ENCODE results near the gene UBE3B.

UBE3B gene

DNA sequence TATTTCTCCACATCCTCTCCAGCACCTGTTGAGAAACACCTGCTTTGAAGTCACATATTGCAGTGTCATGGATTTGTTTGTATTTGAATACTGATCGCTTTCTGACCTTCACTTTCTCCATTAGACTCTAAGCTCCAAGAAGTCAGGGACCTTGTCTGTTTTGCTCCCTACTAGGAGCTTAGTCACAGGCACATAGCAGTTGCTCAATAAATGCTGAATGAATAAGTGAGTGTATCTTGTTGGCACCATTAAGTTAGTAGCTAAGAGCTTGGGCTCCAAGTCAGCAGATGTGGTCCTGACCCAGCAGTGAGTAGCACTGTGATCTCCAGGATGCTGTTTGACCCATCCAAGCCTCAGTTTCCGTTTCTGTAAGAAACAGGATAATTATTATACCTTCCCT lies 106.3 kb downstream of the UBE3B start:
- TF ChIP-seq, protein P1, sequence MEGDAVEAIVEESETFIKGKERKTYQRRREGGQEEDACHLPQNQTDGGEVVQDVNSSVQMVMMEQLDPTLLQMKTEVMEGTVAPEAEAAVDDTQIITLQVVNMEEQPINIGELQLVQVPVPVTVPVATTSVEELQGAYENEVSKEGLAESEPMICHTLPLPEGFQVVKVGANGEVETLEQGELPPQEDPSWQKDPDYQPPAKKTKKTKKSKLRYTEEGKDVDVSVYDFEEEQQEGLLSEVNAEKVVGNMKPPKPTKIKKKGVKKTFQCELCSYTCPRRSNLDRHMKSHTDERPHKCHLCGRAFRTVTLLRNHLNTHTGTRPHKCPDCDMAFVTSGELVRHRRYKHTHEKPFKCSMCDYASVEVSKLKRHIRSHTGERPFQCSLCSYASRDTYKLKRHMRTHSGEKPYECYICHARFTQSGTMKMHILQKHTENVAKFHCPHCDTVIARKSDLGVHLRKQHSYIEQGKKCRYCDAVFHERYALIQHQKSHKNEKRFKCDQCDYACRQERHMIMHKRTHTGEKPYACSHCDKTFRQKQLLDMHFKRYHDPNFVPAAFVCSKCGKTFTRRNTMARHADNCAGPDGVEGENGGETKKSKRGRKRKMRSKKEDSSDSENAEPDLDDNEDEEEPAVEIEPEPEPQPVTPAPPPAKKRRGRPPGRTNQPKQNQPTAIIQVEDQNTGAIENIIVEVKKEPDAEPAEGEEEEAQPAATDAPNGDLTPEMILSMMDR (IDR thresholded peaks at IDR 0.05; ENCODE audit: low read depth, low read length, poor library complexity, severe bottlenecking): no peak
- TF ChIP-seq EZH2phosphoT487 (IDR thresholded peaks at IDR 0.05; ENCODE audit: borderline replicate concordance, low read length): no peak
- Histone ChIP-seq H4K20me1 (ENCODE audit: control insufficient read depth, insufficient read depth, low read depth, low read length) (no peaks in the 10 kb centered on the region; the same call in 1 of the 2 replicates), H3F3A (ENCODE audit: control insufficient read depth, insufficient read depth) (no peaks in the 10 kb centered on the region), H3K79me2 (ENCODE audit: control insufficient read depth, low read length) (peaks cover 2% of the 10 kb centered on the region; the same call in 1 of the 2 replicates), H3K4me2 (ENCODE audit: low read length) (no peak overlapping the region), H3K27me3 (ENCODE audit: control insufficient read depth, low read length) (no peaks in the 10 kb centered on the region), H3K4me3 (ENCODE audit: low read length) (no peak overlapping the region), H3K4me1 (ENCODE audit: control insufficient read depth, low read length) (no peaks in the 10 kb centered on the region), H3K9me2 (replicated peaks; ENCODE audit: control insufficient read depth, low read length) (no peaks in the 10 kb centered on the region), H3K9me3 (ENCODE audit: control insufficient read depth, insufficient read depth, low read length) (no peaks in the 10 kb centered on the region), H3K27ac (ENCODE audit: low read depth, low read length) (no peak overlapping the region), H3K36me3 (ENCODE audit: control insufficient read depth, low read length) (peaks cover 79% of the 10 kb centered on the region)

Data from DOHH2 (cell line).